ENCODE data around the gene TBC1D3B. TPM values are rescaled to one million over a fixed set of nuclear protein-coding genes. Genes with fewer than 3 reads are reported as not detected.
"Not testable (repeated sequence)": the region's sequence is repeated elsewhere in the genome, so short reads cannot be mapped to it uniquely, and the experiment has no call there.

TBC1D3B gene
- total and polyA plus RNA-seq, 2 donors, result 2.1 TPM

- WGBS, result 45% methylated on average over 1 of the region's 1 CpG
- H3K4me1 ChIP-seq (ENCODE audit: insufficient read depth), result no peaks in the 10 kb centered on the region
- DNase-seq (ENCODE audit: extremely low spot score), result no peak
- H3K4me3 ChIP-seq (ENCODE audit: low read depth, low read length), result no peak overlapping the region
- H3K36me3 ChIP-seq (ENCODE audit: insufficient read depth), result no peaks in the 10 kb centered on the region
- H3K27ac ChIP-seq (ENCODE audit: low read depth), result no peak overlapping the region
Measured at GRCh38 chr17:36193216-36193775, 16.9 kb upstream of the TBC1D3B start.

- not testable (repeated sequence) for H3K4me3 ChIP-seq (ENCODE audit: low read depth, low read length); H3K27ac ChIP-seq (ENCODE audit: low read depth); DNase-seq (ENCODE audit: extremely low spot score); H3K4me1 ChIP-seq (ENCODE audit: insufficient read depth); H3K36me3 ChIP-seq (ENCODE audit: insufficient read depth)
- WGBS, result 76% methylated on average over 9 of the region's 9 CpGs
Measured at GRCh38 chr17:36190549-36191330, 14.3 kb upstream of the TBC1D3B start.

- H3K36me3 ChIP-seq (ENCODE audit: insufficient read depth); H3K27ac ChIP-seq (ENCODE audit: low read depth); H3K4me1 ChIP-seq (ENCODE audit: insufficient read depth); H3K4me3 ChIP-seq (ENCODE audit: low read depth, low read length); DNase-seq (ENCODE audit: extremely low spot score): not testable (repeated sequence)
- 58% methylated on average over 5 of the region's 5 CpGs for WGBS
Measured at GRCh38 chr17:36189993-36190392, 13.6 kb upstream of the TBC1D3B start.

- Histone ChIP-seq H3K4me1 (ENCODE audit: insufficient read depth) (no peaks in the 10 kb centered on the region), H3K36me3 (ENCODE audit: insufficient read depth) (no peaks in the 10 kb centered on the region), H3K4me3 (ENCODE audit: low read depth, low read length) (no peak overlapping the region), H3K27ac (ENCODE audit: low read depth) (no peak overlapping the region)
- DNase-seq (ENCODE audit: extremely low spot score), result no peak
- 46% methylated on average over 7 of the region's 7 CpGs for WGBS
Measured at GRCh38 chr17:36188891-36189306, 12.5 kb upstream of the TBC1D3B start.

- H3K4me1 ChIP-seq (ENCODE audit: insufficient read depth); DNase-seq (ENCODE audit: extremely low spot score); H3K4me3 ChIP-seq (ENCODE audit: low read depth, low read length); H3K36me3 ChIP-seq (ENCODE audit: insufficient read depth); H3K27ac ChIP-seq (ENCODE audit: low read depth): not testable (repeated sequence)
- WGBS, result 70% methylated on average over 5 of the region's 5 CpGs
Measured at GRCh38 chr17:36187943-36188665, 11.7 kb upstream of the TBC1D3B start.

GRCh38 chr17:36186810-36187763 lies 10.7 kb upstream of the TBC1D3B start:
- DNase-seq (ENCODE audit: extremely low spot score); H3K4me3 ChIP-seq (ENCODE audit: low read depth, low read length); H3K27ac ChIP-seq (ENCODE audit: low read depth); H3K4me1 ChIP-seq (ENCODE audit: insufficient read depth); H3K36me3 ChIP-seq (ENCODE audit: insufficient read depth): not testable (repeated sequence)
- WGBS, result 74% methylated on average over 13 of the region's 13 CpGs

GRCh38 chr17:36185416-36185815 lies 9.0 kb upstream of the TBC1D3B start:
- 37% methylated on average over 2 of the region's 2 CpGs for WGBS
- no peak overlapping the region for H3K4me3 ChIP-seq (ENCODE audit: low read depth, low read length)
- no peak for DNase-seq (ENCODE audit: extremely low spot score)
- H3K27ac ChIP-seq (ENCODE audit: low read depth), result no peak overlapping the region
- H3K36me3 ChIP-seq (ENCODE audit: insufficient read depth), result no peaks in the 10 kb centered on the region
- H3K4me1 ChIP-seq (ENCODE audit: insufficient read depth), result no peaks in the 10 kb centered on the region

- Histone ChIP-seq H3K36me3 (ENCODE audit: insufficient read depth) (no peaks in the 10 kb centered on the region), H3K4me1 (ENCODE audit: insufficient read depth) (no peaks in the 10 kb centered on the region), H3K4me3 (ENCODE audit: low read depth, low read length) (peak overlapping the region; percentile 54), H3K27ac (ENCODE audit: low read depth) (no peak overlapping the region)
- DNase-seq (ENCODE audit: extremely low spot score), result no peak
- WGBS, result 77% methylated on average over 12 of the region's 12 CpGs
Measured at GRCh38 chr17:36184023-36184765, 7.8 kb upstream of the TBC1D3B start.

- Histone ChIP-seq H3K4me1 (ENCODE audit: insufficient read depth) (no peaks in the 10 kb centered on the region), H3K4me3 (ENCODE audit: low read depth, low read length) (peak overlapping the region; percentile 54), H3K36me3 (ENCODE audit: insufficient read depth) (no peaks in the 10 kb centered on the region), H3K27ac (ENCODE audit: low read depth) (peak overlapping the region; percentile 10)
- DNase-seq (ENCODE audit: extremely low spot score), result peak; percentile 37
- WGBS, result 5% methylated on average over 76 of the region's 76 CpGs
Measured at GRCh38 chr17:36183001-36183971, 6.8 kb upstream of the TBC1D3B start.

GRCh38 chr17:36182176-36183000 lies 6.0 kb upstream of the TBC1D3B start:
- no peak for DNase-seq (ENCODE audit: extremely low spot score)
- H3K4me3 ChIP-seq (ENCODE audit: low read depth, low read length), result peak overlapping the region; percentile 54
- 26% methylated on average over 48 of the region's 48 CpGs for WGBS
- H3K36me3 ChIP-seq (ENCODE audit: insufficient read depth), result no peaks in the 10 kb centered on the region
- no peak overlapping the region for H3K27ac ChIP-seq (ENCODE audit: low read depth)
- H3K4me1 ChIP-seq (ENCODE audit: insufficient read depth), result no peaks in the 10 kb centered on the region

GRCh38 chr17:36181446-36182175 lies 5.2 kb upstream of the TBC1D3B start:
- H3K4me1 ChIP-seq (ENCODE audit: insufficient read depth); H3K4me3 ChIP-seq (ENCODE audit: low read depth, low read length); H3K36me3 ChIP-seq (ENCODE audit: insufficient read depth); DNase-seq (ENCODE audit: extremely low spot score); H3K27ac ChIP-seq (ENCODE audit: low read depth): not testable (repeated sequence)
- WGBS, result 86% methylated on average over 6 of the region's 6 CpGs
